Measurements from ENCODE around the gene TFAP2D.

TFAP2D gene

GRCh38 chr6:50708664-50709365 lies 4.5 kb upstream of the TFAP2D start:
- POLR2A ChIA-PET (ENCODE audit: low non-redundant PET): no interaction called here
- DNase-seq (ENCODE audit: low spot score): no peak
- no peak for TF ChIP-seq CTCF (conservative IDR thresholded peaks at IDR 0.05; ENCODE audit: low read depth)
- CTCF ChIA-PET: no interaction called here
- no peak overlapping the region for H3K27ac ChIP-seq

- DNase-seq (ENCODE audit: low spot score): no peak
- ChIA-PET CTCF (no interaction called here), POLR2A (ENCODE audit: low non-redundant PET) (no interaction called here)
- TF ChIP-seq CTCF (conservative IDR thresholded peaks at IDR 0.05; ENCODE audit: low read depth): no peak
- H3K27ac ChIP-seq: no peak overlapping the region
Observed at GRCh38 chr6:50709366-50709734, 4.0 kb upstream of the TFAP2D start.

GRCh38 chr6:50711686-50712085 lies 1.6 kb upstream of the TFAP2D start:
- no peak for TF ChIP-seq CTCF (conservative IDR thresholded peaks at IDR 0.05; ENCODE audit: low read depth)
- no peak for DNase-seq (ENCODE audit: low spot score)
- POLR2A ChIA-PET (ENCODE audit: low non-redundant PET): no interaction called here
- H3K27ac ChIP-seq: no peak overlapping the region
- CTCF ChIA-PET: interaction anchor here (0.6 kb wide), 1 partner anchor 15 kb away, joined by 3 read pairs; no protein-coding TSS in a partner anchor

- TF ChIP-seq CTCF (conservative IDR thresholded peaks at IDR 0.05; ENCODE audit: low read depth): no peak
- CTCF ChIA-PET: interaction anchor here (0.6 kb wide), 1 partner anchor 15 kb away, joined by 3 read pairs; no protein-coding TSS in a partner anchor
- no peak for DNase-seq (ENCODE audit: low spot score)
- POLR2A ChIA-PET (ENCODE audit: low non-redundant PET): no interaction called here
- no peak overlapping the region for H3K27ac ChIP-seq
Observed at GRCh38 chr6:50712291-50712690, 1.0 kb upstream of the TFAP2D start.

GRCh38 chr6:50713977-50714486 lies 706 bp downstream of the TFAP2D start:
- H3K27ac ChIP-seq: no peak overlapping the region
- TF ChIP-seq CTCF (conservative IDR thresholded peaks at IDR 0.05; ENCODE audit: low read depth): no peak
- CTCF ChIA-PET: interaction anchor here (0.6 kb wide), 1 partner anchor 465 kb away, joined by 4 read pairs; no protein-coding TSS in a partner anchor
- POLR2A ChIA-PET (ENCODE audit: low non-redundant PET): no interaction called here
- DNase-seq (ENCODE audit: low spot score): no peak

GRCh38 chr6:50714487-50715379 lies 1.4 kb downstream of the TFAP2D start:
- H3K27ac ChIP-seq: no peak overlapping the region
- DNase-seq (ENCODE audit: low spot score): no peak
- POLR2A ChIA-PET (ENCODE audit: low non-redundant PET): no interaction called here
- CTCF ChIA-PET: interaction anchor here (0.6 kb wide), 1 partner anchor 390 kb away, joined by 3 read pairs; no protein-coding TSS in a partner anchor
- TF ChIP-seq CTCF (conservative IDR thresholded peaks at IDR 0.05; ENCODE audit: low read depth): no peak
